ENCODE measurements around the gene DOCK9.

Gene DOCK9, protein sequence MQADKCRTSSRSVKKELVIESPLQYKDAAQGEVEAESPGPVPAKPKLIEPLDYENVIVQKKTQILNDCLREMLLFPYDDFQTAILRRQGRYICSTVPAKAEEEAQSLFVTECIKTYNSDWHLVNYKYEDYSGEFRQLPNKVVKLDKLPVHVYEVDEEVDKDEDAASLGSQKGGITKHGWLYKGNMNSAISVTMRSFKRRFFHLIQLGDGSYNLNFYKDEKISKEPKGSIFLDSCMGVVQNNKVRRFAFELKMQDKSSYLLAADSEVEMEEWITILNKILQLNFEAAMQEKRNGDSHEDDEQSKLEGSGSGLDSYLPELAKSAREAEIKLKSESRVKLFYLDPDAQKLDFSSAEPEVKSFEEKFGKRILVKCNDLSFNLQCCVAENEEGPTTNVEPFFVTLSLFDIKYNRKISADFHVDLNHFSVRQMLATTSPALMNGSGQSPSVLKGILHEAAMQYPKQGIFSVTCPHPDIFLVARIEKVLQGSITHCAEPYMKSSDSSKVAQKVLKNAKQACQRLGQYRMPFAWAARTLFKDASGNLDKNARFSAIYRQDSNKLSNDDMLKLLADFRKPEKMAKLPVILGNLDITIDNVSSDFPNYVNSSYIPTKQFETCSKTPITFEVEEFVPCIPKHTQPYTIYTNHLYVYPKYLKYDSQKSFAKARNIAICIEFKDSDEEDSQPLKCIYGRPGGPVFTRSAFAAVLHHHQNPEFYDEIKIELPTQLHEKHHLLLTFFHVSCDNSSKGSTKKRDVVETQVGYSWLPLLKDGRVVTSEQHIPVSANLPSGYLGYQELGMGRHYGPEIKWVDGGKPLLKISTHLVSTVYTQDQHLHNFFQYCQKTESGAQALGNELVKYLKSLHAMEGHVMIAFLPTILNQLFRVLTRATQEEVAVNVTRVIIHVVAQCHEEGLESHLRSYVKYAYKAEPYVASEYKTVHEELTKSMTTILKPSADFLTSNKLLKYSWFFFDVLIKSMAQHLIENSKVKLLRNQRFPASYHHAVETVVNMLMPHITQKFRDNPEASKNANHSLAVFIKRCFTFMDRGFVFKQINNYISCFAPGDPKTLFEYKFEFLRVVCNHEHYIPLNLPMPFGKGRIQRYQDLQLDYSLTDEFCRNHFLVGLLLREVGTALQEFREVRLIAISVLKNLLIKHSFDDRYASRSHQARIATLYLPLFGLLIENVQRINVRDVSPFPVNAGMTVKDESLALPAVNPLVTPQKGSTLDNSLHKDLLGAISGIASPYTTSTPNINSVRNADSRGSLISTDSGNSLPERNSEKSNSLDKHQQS (N-terminal part only)

DNA sequence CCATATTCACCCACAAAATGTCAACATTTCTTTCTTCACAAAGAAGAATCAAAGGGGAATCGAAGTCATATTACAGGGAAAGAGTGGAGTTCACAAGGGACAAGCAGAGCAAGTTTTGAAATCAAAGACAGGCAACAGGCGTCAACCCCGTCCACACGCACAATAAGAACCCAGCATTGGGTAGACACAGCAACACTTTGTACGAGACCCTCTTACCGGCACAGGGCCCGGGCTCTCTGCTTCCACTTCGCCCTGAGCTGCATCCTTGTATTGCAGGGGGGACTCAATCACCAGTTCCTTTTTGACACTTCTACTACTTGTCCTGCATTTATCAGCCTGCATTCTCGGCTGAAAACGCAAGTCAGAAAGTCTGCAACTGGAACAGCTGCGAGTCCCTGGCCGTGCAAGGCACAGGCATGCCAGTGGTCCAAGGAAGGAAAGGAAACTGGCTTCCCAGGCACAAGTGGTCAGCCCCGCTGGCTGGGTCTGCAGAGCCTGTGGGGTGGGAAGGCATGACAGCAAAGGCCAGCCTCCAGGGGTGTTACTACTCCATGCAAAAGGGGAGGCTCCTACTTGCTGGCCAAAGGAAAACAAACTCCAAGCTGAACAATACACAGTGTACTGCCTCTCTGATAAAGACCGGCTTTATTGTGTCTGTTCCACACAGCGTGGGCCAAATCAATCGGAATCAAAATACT is at the start of gene DOCK9:
DOCK9 (minus strand) TSS at position 497 of the 698 bp plus-strand sequence; CDS start at position 342, 155 bp downstream.
- no peak for DNase-seq

DNA sequence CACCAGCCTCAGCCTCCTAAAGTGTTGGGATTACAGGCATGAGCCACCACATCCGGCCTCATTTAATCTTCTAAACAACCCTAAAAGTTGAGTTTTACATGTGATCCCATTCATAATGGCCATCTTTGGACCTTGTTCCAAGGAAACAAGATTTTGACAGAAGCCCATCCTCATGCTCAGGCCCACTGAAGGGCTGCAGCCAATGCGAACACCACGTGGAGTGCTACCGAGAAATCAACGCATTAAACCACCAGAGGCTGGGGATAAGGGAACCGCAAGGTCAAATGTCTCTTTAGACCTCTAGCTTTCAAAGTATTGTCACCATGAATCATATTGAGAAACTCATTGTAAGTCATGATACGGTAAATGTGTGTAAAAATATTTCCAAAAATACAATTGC is 49.4 kb upstream of the DOCK9 start:
- DNase-seq, result no peak

DNA sequence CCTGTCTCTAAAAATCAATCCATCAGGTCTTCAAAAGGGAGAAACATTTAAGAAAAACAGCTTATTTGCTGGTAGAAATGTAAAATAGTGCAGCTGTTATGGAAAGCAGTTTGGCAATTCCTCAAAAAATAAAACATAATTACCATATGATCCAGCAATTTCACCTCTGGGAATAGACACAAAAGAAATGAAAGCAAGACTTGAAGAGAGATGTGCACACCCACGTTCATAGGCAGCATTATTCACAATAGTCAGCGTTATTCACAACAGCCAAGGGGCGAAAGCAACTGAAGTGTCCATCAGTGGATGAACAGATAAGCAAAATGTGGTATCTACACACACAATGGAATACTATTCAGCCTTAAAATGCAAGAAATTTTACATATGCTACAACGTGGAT is 45.1 kb upstream of the DOCK9 start:
- no peak for DNase-seq

DNA sequence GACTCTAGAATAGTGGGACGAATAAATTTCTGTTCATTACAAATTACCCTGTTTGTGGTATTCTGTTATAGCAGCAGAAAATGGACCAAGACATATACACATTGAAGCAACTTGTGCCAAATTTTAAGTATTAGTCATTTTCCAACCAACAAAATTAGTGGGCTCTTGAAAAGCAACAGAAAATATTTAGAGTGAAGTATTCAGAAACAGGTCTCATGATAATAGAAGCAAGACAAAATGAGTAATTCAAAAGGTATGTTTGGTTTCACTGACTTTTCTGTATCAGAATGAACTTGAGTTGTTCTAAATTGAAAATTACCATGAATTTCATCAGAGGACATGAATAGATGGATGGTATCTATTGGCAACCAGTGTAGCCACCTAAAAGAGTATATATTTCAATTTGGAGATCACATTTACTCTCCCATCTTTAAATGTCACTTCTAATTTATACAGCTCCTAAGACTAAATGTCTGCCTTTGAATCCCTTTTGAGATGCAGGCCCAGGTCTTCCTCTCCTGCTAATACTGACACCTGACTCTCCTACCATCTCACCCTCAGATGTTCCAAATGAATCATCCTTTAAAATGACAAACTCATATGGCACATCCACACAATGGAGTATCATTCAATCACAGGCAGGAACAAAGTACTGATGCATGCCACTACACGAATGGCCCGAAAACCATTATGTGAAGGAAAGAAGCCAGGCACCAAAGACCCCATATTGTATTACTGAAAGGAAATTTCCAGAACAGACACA is 40.7 kb upstream of the DOCK9 start:
- no peak for DNase-seq

DNA sequence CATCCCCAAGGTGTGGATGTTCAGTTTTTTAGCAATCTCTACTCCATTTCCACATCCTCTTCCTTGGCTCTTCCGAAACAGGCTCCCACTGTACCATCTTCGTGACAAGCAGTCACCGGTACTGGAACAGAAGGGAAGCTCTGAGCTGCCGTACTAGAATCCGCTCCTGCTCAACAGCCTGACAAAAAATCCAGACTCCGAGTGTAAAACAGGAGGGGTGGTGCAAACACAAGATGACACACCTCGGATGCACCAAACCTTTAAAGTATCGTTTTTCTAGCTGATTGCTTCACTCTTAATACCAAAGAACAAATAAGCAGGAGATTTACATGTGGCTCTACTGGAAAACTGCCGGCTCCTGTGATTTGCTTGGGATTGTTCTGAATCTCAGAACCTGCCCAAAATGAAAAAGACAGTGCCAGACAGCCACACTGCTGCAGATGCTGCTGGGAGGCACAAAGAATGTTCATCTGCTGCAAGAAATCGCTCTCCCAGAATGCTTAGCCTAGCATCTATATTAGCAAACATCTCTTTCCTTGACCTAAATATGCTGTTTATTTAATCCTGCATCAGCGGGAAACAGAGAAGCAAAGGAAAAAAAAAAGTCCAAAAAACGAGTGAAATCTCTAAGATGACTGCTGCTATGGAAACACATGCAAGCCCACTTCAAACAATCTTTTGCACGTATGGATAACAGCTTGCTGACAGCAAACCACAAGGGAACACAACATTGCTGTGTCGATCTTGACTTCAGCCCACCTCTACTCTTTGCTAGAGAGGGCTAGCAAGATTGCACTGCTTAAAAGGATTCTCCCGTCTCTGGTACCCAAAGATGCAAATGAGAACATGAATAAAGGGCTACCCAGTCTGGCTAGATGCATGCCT is 38.0 kb upstream of the DOCK9 start:
- no peak for DNase-seq

DNA sequence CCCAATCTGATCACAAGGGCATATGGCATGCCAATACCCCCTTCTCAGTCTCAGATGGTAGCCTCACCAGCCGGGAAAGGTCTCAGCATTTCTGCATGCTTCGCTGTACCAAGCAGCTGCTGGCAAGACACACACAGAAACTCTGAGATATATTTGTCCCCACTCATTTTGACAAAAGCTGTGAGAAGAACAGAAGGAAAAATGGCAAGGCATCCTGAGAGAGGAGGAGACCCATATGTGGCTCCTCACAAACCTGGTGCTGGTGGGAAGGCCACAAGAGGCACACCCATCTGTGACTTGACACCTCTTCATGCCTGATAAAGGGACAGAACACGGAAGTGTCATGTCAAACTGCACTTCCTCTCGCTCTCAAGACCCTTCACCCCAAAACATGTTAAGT is 36.7 kb upstream of the DOCK9 start:
- DNase-seq, result no peak

DNA sequence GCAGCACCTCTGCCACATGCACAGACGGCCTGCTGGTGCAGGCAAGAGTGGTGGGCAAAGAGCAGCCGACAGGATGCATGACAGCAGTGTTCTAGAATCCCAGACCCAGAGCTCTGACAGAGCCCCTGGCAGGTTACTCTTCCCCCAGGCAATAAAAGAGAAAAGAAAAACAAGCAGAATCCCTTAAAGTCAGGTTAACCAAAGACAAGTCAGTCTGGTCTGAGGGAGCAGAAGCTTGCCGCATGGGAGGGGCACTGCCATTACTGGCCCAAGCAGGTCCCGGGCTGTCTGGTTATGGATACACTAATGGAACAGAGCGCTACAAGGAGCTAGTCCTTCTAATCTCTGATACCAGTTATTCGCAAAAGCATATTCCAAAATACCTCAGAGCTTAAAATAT is 36.1 kb upstream of the DOCK9 start:
- DNase-seq, result no peak

DNA sequence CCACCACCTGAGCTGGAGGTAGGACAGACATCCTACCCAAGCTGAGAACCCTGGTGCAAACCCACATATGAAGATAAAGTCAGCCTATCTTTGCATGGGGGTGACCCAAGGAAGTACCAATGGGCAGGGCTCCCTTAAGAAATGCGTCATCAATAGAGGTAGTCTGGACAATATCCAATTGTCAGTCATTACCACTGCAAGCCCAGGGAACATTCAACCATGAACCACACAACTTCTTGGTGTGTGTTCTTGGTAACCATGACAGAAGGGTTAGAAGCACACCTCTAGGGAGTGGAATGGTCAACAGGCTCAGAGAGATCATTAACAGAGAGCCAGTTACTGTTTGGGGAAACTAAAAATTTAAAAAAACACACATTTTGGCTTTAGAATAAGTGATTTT is 34.7 kb upstream of the DOCK9 start:
- DNase-seq, result no peak

DNA sequence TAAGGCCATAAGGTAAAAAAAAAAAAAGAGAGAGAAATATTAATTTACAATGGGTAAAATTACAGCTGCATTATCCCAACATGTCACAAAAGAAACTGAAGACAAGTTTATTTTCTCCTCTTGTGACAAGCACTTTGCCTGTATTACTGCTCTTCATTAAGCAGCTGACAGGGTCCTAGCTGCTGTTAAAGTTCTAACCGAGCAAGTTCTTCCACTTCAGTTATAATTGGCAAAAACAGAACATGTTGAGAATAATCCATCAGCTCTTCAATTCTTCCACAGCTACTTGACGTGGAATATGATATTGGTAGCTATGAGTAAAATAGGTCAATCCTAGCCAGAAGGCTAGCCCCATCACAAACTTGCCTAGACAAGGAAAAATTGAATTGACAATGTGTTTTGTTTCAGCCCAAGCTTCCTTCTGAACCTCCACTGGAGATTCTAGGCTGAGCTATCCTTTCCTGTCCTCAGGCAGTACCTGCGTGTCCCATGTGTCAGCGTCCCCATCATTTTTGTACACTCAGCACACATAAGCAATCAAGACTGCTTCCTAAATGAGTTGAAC is 32.2 kb upstream of the DOCK9 start:
- DNase-seq, result no peak

DNA sequence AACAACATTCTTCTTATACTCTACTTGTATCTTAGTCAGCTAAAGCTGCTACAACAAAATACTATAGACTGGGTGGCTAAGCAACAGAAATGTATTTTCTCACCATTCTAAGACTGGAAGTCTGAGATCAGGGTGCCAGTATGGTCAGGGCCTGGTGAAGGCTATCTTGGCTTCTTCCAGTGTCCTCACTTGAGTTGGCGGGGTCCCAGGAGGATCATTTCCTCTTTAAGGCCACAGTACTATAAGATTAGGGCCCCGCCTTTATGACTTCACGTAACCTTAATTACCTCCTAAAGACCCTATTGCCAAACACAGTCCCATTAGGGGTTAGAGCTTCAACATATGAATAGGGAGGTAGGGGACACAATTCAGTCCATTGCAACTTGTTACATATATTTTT is 30.7 kb upstream of the DOCK9 start:
- no peak for DNase-seq

DNA sequence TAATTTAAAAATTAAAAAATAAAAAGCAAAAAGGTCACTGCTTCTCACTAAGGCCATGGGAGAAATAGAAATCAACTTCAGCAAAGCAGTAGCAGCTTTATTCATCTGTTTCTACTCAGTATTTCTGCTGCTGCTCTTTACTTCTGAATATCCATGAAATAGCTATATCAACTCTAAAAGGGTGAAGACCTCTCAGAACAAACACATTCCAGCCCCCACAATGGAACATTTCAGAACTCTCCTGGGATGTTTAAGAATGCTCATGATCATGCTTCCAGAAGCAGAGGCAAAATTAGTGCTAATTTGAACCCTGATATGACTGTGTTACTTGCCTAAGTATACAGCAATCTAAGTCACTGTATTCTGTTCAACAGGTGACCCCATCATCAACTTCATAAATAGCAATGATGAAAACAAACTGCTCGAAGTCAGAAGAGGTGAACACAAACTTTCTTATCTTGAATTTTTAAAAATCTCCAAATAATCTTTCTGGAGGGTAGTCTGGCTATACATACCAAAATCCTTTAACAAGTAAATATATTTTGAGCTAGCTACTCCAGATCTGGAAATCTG is 29.6 kb upstream of the DOCK9 start:
- DNase-seq, result no peak

DNA sequence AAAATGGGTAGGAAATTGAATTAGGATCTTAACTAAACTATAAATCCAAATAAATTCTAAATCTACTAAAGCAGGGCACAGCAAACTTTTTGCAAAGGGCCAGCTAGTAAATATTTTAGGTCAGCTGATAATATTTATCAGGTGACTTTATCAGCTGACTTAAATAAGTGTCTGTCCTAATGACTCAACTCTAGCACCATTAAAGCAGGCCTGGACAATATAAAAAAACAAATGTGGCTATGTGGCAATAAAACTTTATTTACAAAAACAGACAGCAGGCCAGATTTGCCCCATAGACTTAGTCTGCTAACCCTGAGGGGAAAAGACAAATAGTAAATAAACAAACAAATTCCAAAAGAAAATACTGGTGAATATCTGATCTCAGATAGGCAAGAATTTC is 27.7 kb upstream of the DOCK9 start:
- DNase-seq, result no peak

DNA sequence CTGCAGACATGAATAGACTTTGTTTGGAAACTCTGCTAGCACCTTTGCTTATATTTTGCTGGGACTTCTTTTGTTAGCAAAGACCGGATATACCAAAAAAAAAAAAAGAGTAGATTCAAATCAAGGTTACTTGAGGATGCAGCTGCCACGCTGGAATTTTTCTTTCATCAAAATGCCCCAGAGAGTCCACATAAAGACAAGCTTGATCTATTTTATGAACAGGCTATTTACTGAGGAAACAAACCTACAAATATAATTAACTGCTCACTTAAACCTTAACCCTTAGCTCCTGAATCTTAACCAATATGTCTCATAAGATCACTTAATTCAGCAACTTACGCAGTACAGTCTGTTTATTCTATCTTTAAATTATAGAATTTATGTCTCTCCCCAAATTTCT is 27.1 kb upstream of the DOCK9 start:
- DNase-seq, result no peak

DNA sequence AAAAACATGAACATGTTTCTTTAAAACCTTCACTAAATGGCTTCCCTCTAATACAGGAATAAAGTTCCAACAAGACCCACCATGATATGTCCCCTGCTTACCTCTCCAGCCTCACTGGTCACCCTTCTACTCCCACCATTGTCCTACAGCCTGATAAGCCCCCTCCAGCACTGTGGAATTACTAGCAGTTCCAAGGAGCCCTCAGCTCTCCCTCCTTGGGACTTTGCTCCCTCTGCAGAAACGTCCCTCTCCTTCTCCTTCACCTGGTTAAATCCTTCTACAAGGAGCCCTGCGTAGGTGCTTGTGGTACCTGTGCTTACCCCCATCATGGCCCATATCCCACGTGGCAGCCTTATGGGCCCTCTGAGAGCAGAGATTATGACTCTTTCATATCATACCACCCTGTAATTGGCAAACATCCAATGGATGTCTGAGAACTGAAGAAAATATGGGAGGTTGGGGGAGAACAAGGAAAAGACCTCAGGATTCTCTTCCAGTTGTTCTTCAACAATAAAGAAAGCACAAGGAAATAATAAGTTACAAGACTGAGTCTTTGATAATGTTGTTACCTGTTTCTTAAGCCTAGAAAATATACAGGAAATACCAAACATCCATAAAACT is 26.1 kb upstream of the DOCK9 start:
- no peak for DNase-seq

DNA sequence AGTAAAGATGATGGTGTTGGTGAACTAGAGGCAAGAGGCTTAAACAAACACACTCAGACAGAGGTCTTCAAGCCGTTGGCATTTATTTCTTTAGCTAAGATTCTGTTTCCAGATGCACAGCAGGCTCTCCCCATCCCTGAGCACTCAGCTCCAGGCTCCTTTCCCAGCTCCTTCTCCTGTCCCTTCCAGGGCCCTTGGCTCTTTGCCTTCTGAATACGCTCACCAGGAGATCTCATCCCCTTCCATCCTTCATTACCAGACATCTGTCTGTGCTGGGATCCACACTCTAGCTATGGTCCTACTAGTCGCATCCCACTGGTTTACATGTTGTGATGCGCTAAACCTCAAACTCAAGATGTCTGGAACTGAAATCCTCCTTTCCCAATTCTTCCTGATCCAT is 25.3 kb upstream of the DOCK9 start:
- DNase-seq, result no peak

DNA sequence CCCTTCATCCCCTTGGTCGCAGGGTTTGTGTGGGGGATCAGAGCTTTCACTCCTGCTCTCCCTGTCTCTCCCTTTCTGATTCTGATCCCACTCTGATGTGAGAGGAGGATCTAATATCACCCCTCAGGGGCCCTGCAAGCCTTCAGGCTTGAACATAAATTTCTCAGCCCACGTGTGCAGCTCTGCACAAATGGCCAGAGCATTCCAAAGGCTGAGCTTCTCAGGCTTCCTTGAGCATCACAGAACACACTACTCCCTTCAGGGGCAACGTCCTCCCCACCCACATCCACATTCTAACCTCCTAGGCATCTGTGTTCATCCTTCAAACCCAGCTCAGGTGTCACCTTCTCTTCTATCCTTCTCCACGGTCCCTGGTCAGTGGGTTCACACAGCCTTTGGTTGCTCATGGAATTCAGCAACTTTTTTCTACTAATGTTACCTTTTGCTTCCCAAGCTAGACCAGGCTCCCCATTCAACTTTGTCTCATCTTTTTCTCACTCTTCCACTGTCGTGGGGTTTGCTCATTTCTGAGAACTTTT is 24.4 kb upstream of the DOCK9 start:
- DNase-seq, result no peak

DNA sequence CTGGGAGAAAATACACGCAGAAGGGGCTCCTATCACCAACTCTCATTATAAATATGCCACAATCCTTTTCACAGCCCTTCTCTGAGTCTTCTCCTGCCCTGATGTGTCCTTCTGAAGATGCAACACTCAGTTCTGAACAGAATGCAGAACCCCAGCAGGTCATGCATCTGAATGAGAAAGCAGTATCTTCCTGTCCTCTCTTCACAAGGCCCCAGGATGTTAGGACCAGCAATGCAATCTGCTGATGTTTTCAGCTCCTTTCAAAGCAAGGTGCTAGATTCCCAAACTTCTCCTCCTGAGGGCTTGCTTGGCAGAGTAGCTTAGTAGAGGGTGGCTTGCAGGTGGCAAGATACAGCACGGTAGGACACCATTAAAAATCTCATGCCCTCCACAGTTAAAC is 22.3 kb upstream of the DOCK9 start:
- DNase-seq, result no peak

DNA sequence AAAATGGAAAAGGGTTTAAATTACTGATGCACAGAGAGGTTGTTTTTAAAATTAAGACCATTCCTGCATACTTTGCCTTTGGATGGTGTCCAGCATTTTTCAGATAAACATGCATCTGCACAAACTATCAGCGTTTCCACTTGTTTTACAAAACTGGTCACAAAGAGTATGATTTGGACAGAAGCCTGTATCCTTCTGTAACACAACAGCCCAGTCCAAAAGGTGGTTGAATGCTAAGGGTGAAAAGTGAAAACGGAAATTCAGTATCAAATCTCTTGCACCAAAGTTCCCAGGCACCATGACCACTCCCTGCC is 21.7 kb upstream of the DOCK9 start:
- no peak for DNase-seq

DNA sequence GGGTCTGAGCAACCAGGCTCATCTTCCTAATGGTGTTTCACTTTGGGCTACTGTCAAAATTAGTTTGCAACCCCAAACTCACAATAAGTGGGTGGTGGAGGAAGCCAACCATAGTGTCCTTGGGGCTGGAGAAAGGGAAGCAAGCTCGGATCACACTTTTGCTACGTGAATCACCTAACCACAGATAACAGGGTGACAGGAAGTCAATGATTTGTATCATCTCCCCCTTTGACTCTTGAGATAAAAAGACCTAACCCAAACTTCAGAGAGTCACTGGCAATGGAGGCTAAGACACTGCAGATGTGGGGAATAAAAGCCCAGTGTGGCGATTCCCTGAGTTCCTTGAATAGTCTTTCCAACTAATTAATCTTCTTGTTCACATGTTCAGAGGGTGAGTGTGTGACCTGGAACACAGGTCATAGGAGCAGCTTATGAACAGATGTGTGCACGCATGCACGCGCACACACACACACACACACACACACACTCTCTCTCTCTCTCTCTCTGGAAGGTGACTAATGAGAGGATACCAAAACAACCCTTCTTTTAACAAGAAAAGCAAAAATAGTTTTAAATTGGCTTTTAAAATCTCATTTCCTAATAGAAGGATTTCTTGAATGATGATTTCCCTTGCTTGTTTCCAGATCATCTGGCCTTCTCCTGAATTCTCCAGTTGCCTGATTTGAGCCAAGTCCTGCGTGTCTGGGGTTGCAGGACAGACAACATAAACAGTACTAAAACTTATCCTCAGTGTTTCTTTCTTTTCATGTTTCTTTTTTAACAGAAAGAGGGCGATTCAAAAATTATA is 21.2 kb upstream of the DOCK9 start:
- DNase-seq, result no peak

Data from inflammatory macrophage treated with lipopolysaccharide for 1 hour (primary cell).